Measurements from ENCODE around the gene ZBTB32.
"Not testable (repeated sequence)": the region's sequence is repeated elsewhere in the genome, so short reads cannot be mapped to it uniquely, and the experiment has no call there.

Gene ZBTB32

GRCh38 chr19:35720163-35720524 lies 15.8 kb downstream of the ZBTB32 start:
- H3K4me3 ChIP-seq (ENCODE audit: low read depth, low read length) = no peak overlapping the region

- no peak overlapping the region for H3K4me3 ChIP-seq (ENCODE audit: low read depth, low read length)
Observed at GRCh38 chr19:35720648-35721047, 16.3 kb downstream of the ZBTB32 start.

GRCh38 chr19:35721374-35721773 lies 17.0 kb downstream of the ZBTB32 start:
- no peak overlapping the region for H3K4me3 ChIP-seq (ENCODE audit: low read depth, low read length)

GRCh38 chr19:35722461-35722860 lies 18.1 kb downstream of the ZBTB32 start:
- H3K4me3 ChIP-seq (ENCODE audit: low read depth, low read length) = no peak overlapping the region

- H3K4me3 ChIP-seq (ENCODE audit: low read depth, low read length) = no peak overlapping the region
Observed at GRCh38 chr19:35722897-35723296, 18.5 kb downstream of the ZBTB32 start.

- no peak overlapping the region for H3K4me3 ChIP-seq (ENCODE audit: low read depth, low read length)
Observed at GRCh38 chr19:35723671-35724070, 19.3 kb downstream of the ZBTB32 start.

GRCh38 chr19:35724132-35724531 lies 19.8 kb downstream of the ZBTB32 start:
- H3K4me3 ChIP-seq (ENCODE audit: low read depth, low read length) = not testable (repeated sequence)

GRCh38 chr19:35724560-35724959 lies 20.2 kb downstream of the ZBTB32 start:
- no peak overlapping the region for H3K4me3 ChIP-seq (ENCODE audit: low read depth, low read length)

GRCh38 chr19:35725216-35725861 lies 21.0 kb downstream of the ZBTB32 start:
- no peak overlapping the region for H3K4me3 ChIP-seq (ENCODE audit: low read depth, low read length)

GRCh38 chr19:35727053-35727955 lies 22.9 kb downstream of the ZBTB32 start:
- no peak overlapping the region for H3K4me3 ChIP-seq (ENCODE audit: low read depth, low read length)

GRCh38 chr19:35727956-35728706 lies 23.8 kb downstream of the ZBTB32 start:
- H3K4me3 ChIP-seq (ENCODE audit: low read depth, low read length) = no peak overlapping the region

- H3K4me3 ChIP-seq (ENCODE audit: low read depth, low read length) = no peak overlapping the region
Observed at GRCh38 chr19:35729021-35729420, 24.7 kb downstream of the ZBTB32 start.

GRCh38 chr19:35729763-35730162 lies 25.4 kb downstream of the ZBTB32 start:
- H3K4me3 ChIP-seq (ENCODE audit: low read depth, low read length) = no peak overlapping the region

- H3K4me3 ChIP-seq (ENCODE audit: low read depth, low read length) = no peak overlapping the region
Observed at GRCh38 chr19:35730326-35730725, 26.0 kb downstream of the ZBTB32 start.

- no peak overlapping the region for H3K4me3 ChIP-seq (ENCODE audit: low read depth, low read length)
Observed at GRCh38 chr19:35731353-35731752, 27.0 kb downstream of the ZBTB32 start.

- H3K4me3 ChIP-seq (ENCODE audit: low read depth, low read length) = no peak overlapping the region
Observed at GRCh38 chr19:35731779-35732405, 27.5 kb downstream of the ZBTB32 start.

GRCh38 chr19:35732540-35733179 lies 28.3 kb downstream of the ZBTB32 start:
- H3K4me3 ChIP-seq (ENCODE audit: low read depth, low read length) = no peak overlapping the region

GRCh38 chr19:35733180-35734125 lies 29.1 kb downstream of the ZBTB32 start:
- no peak overlapping the region for H3K4me3 ChIP-seq (ENCODE audit: low read depth, low read length)

GRCh38 chr19:35734273-35734672 lies 29.9 kb downstream of the ZBTB32 start:
- H3K4me3 ChIP-seq (ENCODE audit: low read depth, low read length) = no peak overlapping the region

- no peak overlapping the region for H3K4me3 ChIP-seq (ENCODE audit: low read depth, low read length)
Observed at GRCh38 chr19:35734889-35735288, 30.5 kb downstream of the ZBTB32 start.

Measured in iPS-11a (cell line).